Neural cell (in vitro differentiated cells): ENCODE results near the gene CSTB. TPM values are rescaled to one million over a fixed set of nuclear protein-coding genes. Genes with fewer than 3 reads are reported as not detected.

Experiments used
- H2AFZ ChIP-seq: fragments of 200-600, 300-800 bp; sonication (generic), shearing (Covaris generic); 2 replicates; pipeline ENCODE4 v1.6.0; 2014; ENCODE audit warnings: low read depth, mild to moderate bottlenecking, antibody characterized with exemption, low read length, moderate library complexity
- H3F3A ChIP-seq: fragments of 200-600 bp; shearing (Covaris generic); 2 replicates; pipeline ENCODE4 v1.6.1; 2016; ENCODE audit warnings: mild to moderate bottlenecking, moderate library complexity, mixed read lengths, antibody characterized with exemption, low read length; ENCODE audit not compliant: insufficient read depth, poor library complexity, severe bottlenecking
- H3K27ac ChIP-seq: fragments of 200-600, 300-800 bp; sonication (generic), shearing (Covaris generic); 2 replicates; pipeline ENCODE4 v1.5.1; 2014; ENCODE audit warnings: mild to moderate bottlenecking, low read length, moderate library complexity
- H3K27me3 ChIP-seq: fragments of 300-800, 200-600 bp; sonication (generic), shearing (Covaris generic); 2 replicates; pipeline ENCODE4 v1.6.0; 2014; ENCODE audit warnings: mild to moderate bottlenecking, low read depth, low read length, moderate library complexity; ENCODE audit not compliant: insufficient read depth
- H3K36me3 ChIP-seq: fragments of 300-800, 200-600 bp; sonication (generic), shearing (Covaris generic); 2 replicates; pipeline ENCODE4 v1.5.1; 2014; ENCODE audit warnings: mild to moderate bottlenecking, antibody characterized with exemption, low read length, moderate library complexity; ENCODE audit not compliant: insufficient read depth
- H3K4me2 ChIP-seq: fragments of 300-800, 200-600 bp; sonication (generic), shearing (Covaris generic); 2 replicates; pipeline ENCODE4 v1.6.0; 2014; ENCODE audit warnings: mild to moderate bottlenecking, low read length
- H3K4me3 ChIP-seq: fragments of 300-800, 200-600 bp; sonication (generic), shearing (Covaris generic); 2 replicates; pipeline ENCODE4 v1.5.1; 2014; ENCODE audit warnings: mild to moderate bottlenecking, low read length, moderate library complexity
- H3K79me2 ChIP-seq: fragments of 200-600 bp; shearing (Covaris generic); replicated peaks from 2 replicates; pipeline ENCODE4 v1.6.0; 2014; ENCODE audit warnings: mild to moderate bottlenecking, low read length, moderate library complexity; ENCODE audit not compliant: insufficient read depth
- H3K9ac ChIP-seq: fragments of 300-800, 200-600 bp; sonication (generic), shearing (Covaris generic); 2 replicates; pipeline ENCODE4 v1.6.1; 2016; ENCODE audit warnings: mild to moderate bottlenecking, low read length, mixed read lengths
- H3K9me2 ChIP-seq: fragments of 200-600 bp; shearing (Covaris generic); 2 replicates; pipeline ENCODE4 v1.6.1; 2016; ENCODE audit warnings: mild to moderate bottlenecking, low read length, mixed read lengths; ENCODE audit not compliant: insufficient read depth
- H3K9me3 ChIP-seq: fragments of 200-600, 300-800 bp; sonication (generic), shearing (Covaris generic); 2 replicates; pipeline ENCODE4 v1.6.1; 2016; ENCODE audit warnings: mild to moderate bottlenecking, mixed run types, low read length, moderate library complexity, mixed read lengths
- H4K20me1 ChIP-seq: fragments of 200-600 bp; shearing (Covaris generic); 2 replicates; pipeline ENCODE4 v1.6.1; 2016; ENCODE audit warnings: mild to moderate bottlenecking, mixed run types; ENCODE audit not compliant: insufficient read depth
- EP300 ChIP-seq: fragments of 450-650 bp; conservative IDR thresholded peaks from 2 replicates; pipeline ENCODE4 v1.6.1; 2014; ENCODE audit warnings: antibody characterized with exemption, mild to moderate bottlenecking, moderate library complexity; ENCODE audit not compliant: poor library complexity, severe bottlenecking
- EZH2 ChIP-seq: fragments of 200-600, 300-800 bp; shearing (Covaris generic), sonication (generic); IDR thresholded peaks from 2 replicates; pipeline ENCODE4 v1.6.1; 2014; ENCODE audit warnings: antibody characterized with exemption, low read length, borderline replicate concordance, mild to moderate bottlenecking; ENCODE audit not compliant: insufficient read depth, poor library complexity, severe bottlenecking
- MXI1 ChIP-seq: fragments of 450-650 bp; conservative IDR thresholded peaks from 2 replicates; pipeline ENCODE4 v1.6.1; 2014; ENCODE audit warnings: antibody characterized with exemption, mild to moderate bottlenecking; ENCODE audit not compliant: poor library complexity, severe bottlenecking
- POLR2AphosphoS5 ChIP-seq: IDR thresholded peaks from 2 replicates; pipeline ENCODE4 v1.6.1; 2012
- RAD21 ChIP-seq: fragments of 450-650 bp; conservative IDR thresholded peaks from 2 replicates; pipeline ENCODE4 v1.6.1; 2014; ENCODE audit warnings: antibody characterized with exemption, mild to moderate bottlenecking, moderate library complexity
- SMC3 ChIP-seq: fragments of 450-650 bp; conservative IDR thresholded peaks from 2 replicates; pipeline ENCODE4 v1.6.1; 2014; ENCODE audit warnings: antibody characterized with exemption, mild to moderate bottlenecking, moderate library complexity; ENCODE audit not compliant: poor library complexity
- TAF1 ChIP-seq: IDR thresholded peaks from 2 replicates; pipeline ENCODE4 v1.6.1; 2012; ENCODE audit warnings: low read depth
- polyA plus RNA-seq: library from polyadenylated mRNA; depleted of rRNA; stranded (reverse); fragments of >200 nt; gene quantifications from 2 replicates; pipeline ENCODE4 v1.2.3, GENCODE V29; 2014
- TF ChIP-seq, protein P1 (sequence below): fragments of 450-650 bp; IDR thresholded peaks from 2 replicates; pipeline ENCODE4 v1.5.1; 2014; ENCODE audit warnings: antibody characterized with exemption, mild to moderate bottlenecking, moderate library complexity; ENCODE audit not compliant: poor library complexity, severe bottlenecking
- TF ChIP-seq, protein P2 (sequence below): IDR thresholded peaks from 2 replicates; pipeline ENCODE4 v1.6.1; 2012; ENCODE audit warnings: borderline replicate concordance

The CSTB gene
- polyA plus RNA-seq, 1 donor from 2014 or later: 9.7 TPM

DNA sequence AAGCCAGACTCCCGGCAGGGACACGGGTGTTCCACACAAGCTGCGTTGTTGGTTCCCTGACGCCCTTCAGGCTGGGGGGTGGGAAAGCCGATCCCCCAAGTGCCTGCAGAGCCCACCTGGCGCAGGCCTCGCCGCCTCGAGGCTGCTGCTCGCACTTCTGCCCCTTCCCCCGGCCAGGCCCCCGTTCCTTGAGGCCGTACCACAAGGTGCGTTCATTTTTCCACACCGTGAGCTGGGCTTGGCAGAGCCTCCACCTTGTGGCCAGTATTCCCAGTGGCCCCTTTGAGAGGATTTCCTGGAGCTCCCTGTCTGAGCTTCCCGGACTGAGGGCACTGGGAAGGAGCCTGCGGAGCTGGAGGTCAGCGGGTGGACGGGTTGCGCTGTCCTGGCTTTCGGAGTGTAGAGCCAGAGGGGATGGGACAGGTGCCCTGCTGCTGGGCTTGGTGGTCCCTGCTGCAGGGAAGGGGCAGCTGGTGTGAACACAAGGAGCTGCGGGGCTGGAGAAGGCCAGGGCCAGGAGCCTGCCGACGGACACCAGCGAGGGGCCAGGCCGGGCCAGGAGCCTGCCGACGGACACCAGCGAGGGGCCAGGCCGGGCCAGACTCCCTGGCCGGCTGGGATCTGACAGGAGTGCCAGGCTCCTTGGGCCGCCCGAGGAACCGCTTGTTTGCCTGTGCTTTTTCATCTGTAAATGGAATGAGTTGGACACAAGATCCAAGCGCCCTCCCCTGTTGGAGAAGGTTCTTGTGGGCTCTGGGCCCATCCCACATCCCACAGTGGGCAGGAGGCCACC is 38.8 kb downstream of the CSTB start:
- H3K27ac ChIP-seq: no peak overlapping the region
- no peak overlapping the region for H3K4me2 ChIP-seq
- no peak overlapping the region for H2AFZ ChIP-seq
- no peaks in the 10 kb centered on the region for H3K9me2 ChIP-seq
- no peaks in the 10 kb centered on the region for H4K20me1 ChIP-seq
- H3K27me3 ChIP-seq: no peaks in the 10 kb centered on the region
- no peaks in the 10 kb centered on the region for H3K79me2 ChIP-seq
- no peaks in the 10 kb centered on the region for H3K9me3 ChIP-seq
- no peak overlapping the region for H3K9ac ChIP-seq
- no peaks in the 10 kb centered on the region for H3K36me3 ChIP-seq
- H3K4me3 ChIP-seq: no peak overlapping the region
- H3F3A ChIP-seq: no peaks in the 10 kb centered on the region
- no peak for TF ChIP-seq RAD21
- no peak for TF ChIP-seq EZH2
- no peak for TF ChIP-seq EP300
- TF ChIP-seq, protein P1, sequence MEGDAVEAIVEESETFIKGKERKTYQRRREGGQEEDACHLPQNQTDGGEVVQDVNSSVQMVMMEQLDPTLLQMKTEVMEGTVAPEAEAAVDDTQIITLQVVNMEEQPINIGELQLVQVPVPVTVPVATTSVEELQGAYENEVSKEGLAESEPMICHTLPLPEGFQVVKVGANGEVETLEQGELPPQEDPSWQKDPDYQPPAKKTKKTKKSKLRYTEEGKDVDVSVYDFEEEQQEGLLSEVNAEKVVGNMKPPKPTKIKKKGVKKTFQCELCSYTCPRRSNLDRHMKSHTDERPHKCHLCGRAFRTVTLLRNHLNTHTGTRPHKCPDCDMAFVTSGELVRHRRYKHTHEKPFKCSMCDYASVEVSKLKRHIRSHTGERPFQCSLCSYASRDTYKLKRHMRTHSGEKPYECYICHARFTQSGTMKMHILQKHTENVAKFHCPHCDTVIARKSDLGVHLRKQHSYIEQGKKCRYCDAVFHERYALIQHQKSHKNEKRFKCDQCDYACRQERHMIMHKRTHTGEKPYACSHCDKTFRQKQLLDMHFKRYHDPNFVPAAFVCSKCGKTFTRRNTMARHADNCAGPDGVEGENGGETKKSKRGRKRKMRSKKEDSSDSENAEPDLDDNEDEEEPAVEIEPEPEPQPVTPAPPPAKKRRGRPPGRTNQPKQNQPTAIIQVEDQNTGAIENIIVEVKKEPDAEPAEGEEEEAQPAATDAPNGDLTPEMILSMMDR: no peak
- TF ChIP-seq SMC3: no peak
- TF ChIP-seq MXI1: no peak
- TF ChIP-seq POLR2AphosphoS5: no peak
- no peak for TF ChIP-seq TAF1
- TF ChIP-seq, protein P2, sequence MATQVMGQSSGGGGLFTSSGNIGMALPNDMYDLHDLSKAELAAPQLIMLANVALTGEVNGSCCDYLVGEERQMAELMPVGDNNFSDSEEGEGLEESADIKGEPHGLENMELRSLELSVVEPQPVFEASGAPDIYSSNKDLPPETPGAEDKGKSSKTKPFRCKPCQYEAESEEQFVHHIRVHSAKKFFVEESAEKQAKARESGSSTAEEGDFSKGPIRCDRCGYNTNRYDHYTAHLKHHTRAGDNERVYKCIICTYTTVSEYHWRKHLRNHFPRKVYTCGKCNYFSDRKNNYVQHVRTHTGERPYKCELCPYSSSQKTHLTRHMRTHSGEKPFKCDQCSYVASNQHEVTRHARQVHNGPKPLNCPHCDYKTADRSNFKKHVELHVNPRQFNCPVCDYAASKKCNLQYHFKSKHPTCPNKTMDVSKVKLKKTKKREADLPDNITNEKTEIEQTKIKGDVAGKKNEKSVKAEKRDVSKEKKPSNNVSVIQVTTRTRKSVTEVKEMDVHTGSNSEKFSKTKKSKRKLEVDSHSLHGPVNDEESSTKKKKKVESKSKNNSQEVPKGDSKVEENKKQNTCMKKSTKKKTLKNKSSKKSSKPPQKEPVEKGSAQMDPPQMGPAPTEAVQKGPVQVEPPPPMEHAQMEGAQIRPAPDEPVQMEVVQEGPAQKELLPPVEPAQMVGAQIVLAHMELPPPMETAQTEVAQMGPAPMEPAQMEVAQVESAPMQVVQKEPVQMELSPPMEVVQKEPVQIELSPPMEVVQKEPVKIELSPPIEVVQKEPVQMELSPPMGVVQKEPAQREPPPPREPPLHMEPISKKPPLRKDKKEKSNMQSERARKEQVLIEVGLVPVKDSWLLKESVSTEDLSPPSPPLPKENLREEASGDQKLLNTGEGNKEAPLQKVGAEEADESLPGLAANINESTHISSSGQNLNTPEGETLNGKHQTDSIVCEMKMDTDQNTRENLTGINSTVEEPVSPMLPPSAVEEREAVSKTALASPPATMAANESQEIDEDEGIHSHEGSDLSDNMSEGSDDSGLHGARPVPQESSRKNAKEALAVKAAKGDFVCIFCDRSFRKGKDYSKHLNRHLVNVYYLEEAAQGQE: no peak

DNA sequence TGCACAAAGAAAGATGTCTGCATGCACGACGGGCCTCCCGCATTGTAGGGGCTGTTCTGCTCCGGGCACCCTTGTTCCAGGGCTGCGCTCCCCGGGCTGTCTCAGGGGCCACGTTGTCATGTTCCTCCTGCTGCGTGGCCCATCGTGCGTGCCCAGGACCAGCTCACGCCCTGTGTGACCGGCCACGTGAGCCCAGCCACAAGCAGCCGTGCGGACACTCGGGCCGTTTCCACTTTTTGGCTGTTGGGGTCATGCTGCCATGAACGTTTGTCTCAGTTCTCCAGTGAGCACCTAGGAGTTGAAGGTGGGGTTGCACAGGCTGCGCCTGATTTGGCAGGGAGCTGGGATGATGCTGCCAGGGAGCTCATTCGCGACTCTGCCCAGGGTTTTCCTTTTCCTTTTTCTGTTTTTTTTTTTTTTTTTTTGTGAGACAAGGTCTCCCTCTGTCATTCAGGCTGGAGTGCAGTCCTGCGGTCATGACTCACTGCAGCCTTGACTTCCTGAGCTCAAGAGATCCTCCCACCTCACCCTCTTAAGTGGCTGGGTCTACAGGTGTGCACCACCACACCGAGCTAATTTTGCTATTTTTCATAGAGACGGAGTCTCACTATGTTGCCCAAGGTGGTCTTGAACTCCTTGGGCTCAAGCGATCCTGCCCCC is 39.8 kb downstream of the CSTB start:
- Histone ChIP-seq H4K20me1 (no peaks in the 10 kb centered on the region), H3K9me2 (no peaks in the 10 kb centered on the region)

More for the DNA sequence above, 39.8 kb downstream of the CSTB start:
- Histone ChIP-seq H3K9ac (no peak overlapping the region), H3K36me3 (no peaks in the 10 kb centered on the region), H3F3A (no peaks in the 10 kb centered on the region), H2AFZ (no peak overlapping the region), H3K4me3 (no peak overlapping the region), H3K27ac (no peak overlapping the region), H3K4me2 (no peak overlapping the region), H3K79me2 (no peaks in the 10 kb centered on the region), H3K9me3 (no peaks in the 10 kb centered on the region), H3K27me3 (no peaks in the 10 kb centered on the region)
- TF ChIP-seq POLR2AphosphoS5 (no peak), EP300 (no peak), RAD21 (no peak), MXI1 (no peak), SMC3 (no peak), TAF1 (no peak), EZH2 (no peak)
- TF ChIP-seq, protein P2: no peak
- TF ChIP-seq, protein P1: no peak
